HEK293 (cell line): Measurements from ENCODE around the gene GCSAM.

Experiments used
- CTCF ChIP-seq: fragments of 450-650 bp; formaldehyde crosslinking; IDR thresholded peaks from 2 replicates; pipeline ENCODE4 v1.5.1; 2016; ENCODE audit warnings: missing biosample characterization, missing genetic modification characterization
- KLF1 ChIP-seq: fragments of 450-650 bp; formaldehyde crosslinking; IDR thresholded peaks from 2 replicates; pipeline ENCODE4 v1.5.1; 2016; ENCODE audit warnings: missing biosample characterization, missing genetic modification characterization
- PRDM1 ChIP-seq: fragments of 450-650 bp; formaldehyde crosslinking; IDR thresholded peaks from 2 replicates; pipeline ENCODE4; 2016; ENCODE audit warnings: missing biosample characterization, missing genetic modification characterization
- SP2 ChIP-seq: fragments of 450-650 bp; formaldehyde crosslinking; IDR thresholded peaks from 2 replicates; pipeline ENCODE4 v1.5.1; 2016; ENCODE audit warnings: missing biosample characterization, missing genetic modification characterization
- SP3 ChIP-seq: fragments of 450-650 bp; formaldehyde crosslinking; IDR thresholded peaks from 2 replicates; pipeline ENCODE4 v1.5.1; 2016; ENCODE audit warnings: missing biosample characterization, missing genetic modification characterization
- YY1 ChIP-seq: fragments of 450-650 bp; formaldehyde crosslinking; IDR thresholded peaks from 2 replicates; pipeline ENCODE4 v1.5.1; 2018; ENCODE audit warnings: missing biosample characterization, missing genetic modification characterization
- ZBTB11 ChIP-seq: fragments of 450-650 bp; formaldehyde crosslinking; conservative IDR thresholded peaks from 2 replicates; pipeline ENCODE4 v1.5.1; 2016; ENCODE audit warnings: low read depth, missing biosample characterization, missing genetic modification characterization
- ZFHX2 ChIP-seq: fragments of 450-650 bp; formaldehyde crosslinking; conservative IDR thresholded peaks from 2 replicates; pipeline ENCODE4 v1.5.1; 2016; ENCODE audit warnings: missing biosample characterization, missing genetic modification characterization
- ZNF184 ChIP-seq: fragments of 450-650 bp; IDR thresholded peaks from 2 replicates; pipeline ENCODE4 v1.5.1; 2018; ENCODE audit warnings: missing biosample characterization, mild to moderate bottlenecking, missing genetic modification characterization
- ZNF311 ChIP-seq: fragments of 450-650 bp; formaldehyde crosslinking; IDR thresholded peaks from 2 replicates; pipeline ENCODE4 v1.5.1; 2017; ENCODE audit warnings: missing biosample characterization, missing genetic modification characterization, borderline replicate concordance
- ZNF350 ChIP-seq: fragments of 450-650 bp; formaldehyde crosslinking; IDR thresholded peaks from 2 replicates; pipeline ENCODE4 v1.5.0; 2017; ENCODE audit warnings: missing biosample characterization, mild to moderate bottlenecking, missing genetic modification characterization
- ZNF558 ChIP-seq: fragments of 450-650 bp; formaldehyde crosslinking; IDR thresholded peaks from 2 replicates; pipeline ENCODE4 v1.5.1; 2016; ENCODE audit warnings: missing biosample characterization, missing genetic modification characterization
- ZNF571 ChIP-seq: fragments of 450-650 bp; formaldehyde crosslinking; IDR thresholded peaks from 2 replicates; pipeline ENCODE4 v1.5.0; 2017; ENCODE audit warnings: missing biosample characterization, missing genetic modification characterization
- ZSCAN5A ChIP-seq: fragments of 450-650 bp; formaldehyde crosslinking; IDR thresholded peaks from 2 replicates; pipeline ENCODE4 v1.5.1; 2016; ENCODE audit warnings: missing biosample characterization, missing genetic modification characterization

- TF ChIP-seq YY1 (tag by site-specific recombination): no peak
- TF ChIP-seq ZNF350 (tag by site-specific recombination): no peak
- no peak for TF ChIP-seq KLF1 (tag by site-specific recombination)
- no peak for TF ChIP-seq SP3 (tag by site-specific recombination)
- TF ChIP-seq ZFHX2 (tag by site-specific recombination): no peak
- TF ChIP-seq ZBTB11 (tag by site-specific recombination): no peak
- TF ChIP-seq ZNF184 (tag by site-specific recombination): no peak
- TF ChIP-seq ZNF311 (tag by site-specific recombination): no peak
- TF ChIP-seq ZNF558 (tag by site-specific recombination): no peak
- TF ChIP-seq PRDM1 (tag by site-specific recombination): no peak
- TF ChIP-seq CTCF (tag by site-specific recombination): no peak
- TF ChIP-seq SP2 (tag by site-specific recombination): no peak
- no peak for TF ChIP-seq ZSCAN5A (tag by site-specific recombination)
- TF ChIP-seq ZNF571 (tag by site-specific recombination): no peak
Measured at GRCh38 chr3:112143689-112144088, 10.6 kb upstream of the GCSAM start.
